GM21526 (cell line): ENCODE measurements around the gene PPAN.

Experiments
- ATAC-seq: cut with Tn5 transposase; IDR thresholded peaks from one replicate; pipeline ENCODE4 v1.9.1; 2021; ENCODE audit warnings: moderate library complexity; ENCODE audit not compliant: unreplicated experiment, low FRiP score

Gene PPAN

GRCh38 chr19:10112895-10113591 lies 6.9 kb downstream of the PPAN start:
- ATAC-seq, result no peak

- ATAC-seq, result no peak
Observed at GRCh38 chr19:10113592-10113963, 7.4 kb downstream of the PPAN start.

- ATAC-seq, result no peak
Observed at GRCh38 chr19:10113964-10114650, 7.9 kb downstream of the PPAN start.

DNA sequence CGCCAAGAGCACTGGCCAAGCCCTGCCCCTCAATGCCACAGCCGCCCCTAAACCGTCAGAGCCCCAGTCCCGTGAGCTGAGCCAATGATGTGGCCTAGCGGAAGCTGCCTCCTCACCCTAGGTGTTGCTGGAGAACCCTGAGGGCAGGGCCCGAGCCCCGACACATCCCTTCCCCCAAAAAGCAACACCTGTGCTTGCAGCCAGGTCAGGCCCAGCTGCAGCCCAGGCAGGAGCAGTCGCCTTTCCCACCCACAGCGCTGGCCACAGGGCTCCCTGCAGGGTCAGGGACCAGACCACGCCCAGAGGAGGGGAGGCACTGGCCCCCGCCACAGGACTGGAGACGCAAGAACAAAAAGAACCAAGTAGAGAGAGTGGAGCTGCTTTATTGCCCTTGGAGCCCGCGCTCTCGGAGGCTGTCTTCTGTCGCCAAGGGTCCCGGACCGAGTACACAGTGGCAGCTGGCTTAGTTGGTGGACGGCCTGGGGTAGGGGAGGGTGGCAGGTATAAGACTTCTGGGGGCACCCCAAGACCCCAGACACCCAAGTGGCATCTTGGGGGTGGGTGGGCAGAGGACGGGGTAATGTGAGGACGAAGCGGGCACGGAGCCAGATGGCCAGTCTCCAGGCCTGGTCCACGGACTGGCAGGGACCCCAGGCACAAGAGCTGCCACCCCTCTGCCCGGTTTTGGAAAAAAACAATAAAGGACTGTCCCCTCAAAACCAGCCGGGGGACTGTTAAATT lies 8.7 kb downstream of the PPAN start:
- ATAC-seq, result no peak

DNA sequence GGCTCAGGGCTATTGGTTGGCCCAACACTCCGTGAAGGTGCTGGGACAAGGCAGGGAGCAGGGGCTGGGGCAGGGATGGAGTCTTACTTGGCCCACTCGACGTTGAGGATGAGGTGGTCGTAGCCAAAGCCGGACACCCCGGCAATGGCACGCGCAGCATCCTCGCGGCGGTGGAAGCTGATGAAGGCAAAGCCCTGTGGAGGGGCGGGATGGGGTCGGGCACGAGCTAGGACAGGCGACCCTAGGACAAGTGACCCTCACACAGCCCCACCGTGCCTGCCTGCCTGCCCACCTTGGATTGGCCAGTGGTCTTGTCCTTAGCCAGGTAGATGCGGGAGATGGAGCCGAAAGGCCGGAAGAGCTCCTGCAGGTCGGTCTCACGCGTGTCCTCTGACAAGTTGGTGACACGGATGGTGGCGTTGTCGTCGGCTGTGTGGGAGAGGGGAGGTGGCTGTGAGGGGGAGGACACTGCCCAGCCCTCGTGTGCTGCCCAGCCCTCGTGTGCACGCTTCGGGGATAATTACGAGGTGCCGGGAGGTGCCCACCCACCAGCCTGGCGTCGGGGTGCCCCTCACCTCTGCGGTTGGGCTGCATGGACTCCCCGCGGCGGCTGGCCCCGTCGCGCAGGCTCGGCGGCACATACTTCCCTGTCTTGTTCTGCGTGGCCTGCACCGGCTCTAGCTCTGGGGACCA lies 9.4 kb downstream of the PPAN start:
- no peak for ATAC-seq

- ATAC-seq, result no peak
Observed at GRCh38 chr19:10116085-10116865, 10.1 kb downstream of the PPAN start.

DNA sequence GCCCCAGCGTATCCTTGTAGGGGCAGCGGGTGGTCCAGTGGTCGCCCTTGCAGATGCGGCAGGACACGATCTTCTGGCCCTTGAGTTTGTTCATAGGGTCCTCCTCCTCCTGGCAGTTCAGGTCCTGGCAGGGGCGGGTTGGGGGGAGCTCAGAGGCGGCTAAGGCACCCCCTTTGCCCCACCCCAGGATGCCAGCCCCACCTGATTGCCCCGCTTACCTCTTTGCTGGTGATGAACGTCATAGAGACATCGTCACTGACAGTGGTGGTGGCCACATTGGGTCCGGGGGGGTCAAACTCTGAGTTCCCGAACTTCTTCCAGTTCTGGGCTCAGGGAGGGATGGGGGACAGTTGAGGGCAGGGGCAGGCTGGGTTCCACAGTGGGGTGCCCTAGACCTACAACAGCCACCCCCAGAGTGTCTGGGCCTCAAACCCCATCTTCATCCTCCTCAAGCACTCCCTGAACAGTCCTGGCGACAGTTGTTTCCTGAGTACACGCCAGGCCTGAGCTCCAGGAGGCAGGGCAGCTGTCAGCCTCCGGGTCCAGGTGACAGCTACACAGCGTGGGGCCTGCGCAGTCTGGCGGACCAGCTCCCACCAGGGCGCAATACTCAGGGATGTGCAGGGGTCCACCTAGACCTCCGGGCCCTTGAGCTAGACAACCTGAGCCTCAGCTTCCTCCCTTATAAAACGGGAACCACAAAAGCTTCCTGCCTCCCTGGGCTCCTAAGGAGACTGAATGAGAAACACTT lies 10.9 kb downstream of the PPAN start:
- ATAC-seq, result no peak

GRCh38 chr19:10118960-10119359 lies 12.8 kb downstream of the PPAN start:
- ATAC-seq, result no peak

DNA sequence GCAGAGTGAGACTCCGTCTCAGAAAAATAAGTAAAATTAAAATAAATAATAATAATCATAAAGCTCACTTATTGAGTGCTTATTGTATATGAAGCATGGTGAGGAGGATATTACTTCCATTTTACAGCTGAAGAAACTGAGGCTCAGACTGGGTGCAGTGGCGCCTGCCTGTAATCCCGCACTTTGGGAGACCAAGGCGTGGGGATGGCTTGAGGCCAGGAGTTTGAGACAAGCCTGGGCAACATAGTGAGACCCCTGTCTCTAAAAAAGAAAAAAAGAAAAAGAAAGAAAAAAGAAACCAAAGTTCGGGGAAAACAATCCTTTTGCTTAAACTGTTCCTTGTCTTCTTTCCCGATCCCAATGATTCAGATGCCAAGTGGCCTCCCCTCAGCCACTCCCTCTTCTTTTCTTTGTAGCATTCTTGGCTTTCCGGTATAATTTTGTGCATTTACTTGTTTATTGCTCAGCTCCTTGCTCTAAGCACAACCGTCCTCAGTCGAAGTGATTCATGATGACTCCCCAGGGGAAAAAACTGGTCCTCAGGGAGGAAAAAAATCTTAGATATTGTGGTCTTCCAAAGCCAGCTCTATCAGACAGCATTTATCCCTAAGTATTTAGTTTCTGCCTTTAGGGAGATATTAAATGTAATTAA lies 14.5 kb downstream of the PPAN start:
- no peak for ATAC-seq

- no peak for ATAC-seq
Observed at GRCh38 chr19:10122045-10122444, 15.9 kb downstream of the PPAN start.

- ATAC-seq, result no peak
Observed at GRCh38 chr19:10124429-10124828, 18.3 kb downstream of the PPAN start.

DNA sequence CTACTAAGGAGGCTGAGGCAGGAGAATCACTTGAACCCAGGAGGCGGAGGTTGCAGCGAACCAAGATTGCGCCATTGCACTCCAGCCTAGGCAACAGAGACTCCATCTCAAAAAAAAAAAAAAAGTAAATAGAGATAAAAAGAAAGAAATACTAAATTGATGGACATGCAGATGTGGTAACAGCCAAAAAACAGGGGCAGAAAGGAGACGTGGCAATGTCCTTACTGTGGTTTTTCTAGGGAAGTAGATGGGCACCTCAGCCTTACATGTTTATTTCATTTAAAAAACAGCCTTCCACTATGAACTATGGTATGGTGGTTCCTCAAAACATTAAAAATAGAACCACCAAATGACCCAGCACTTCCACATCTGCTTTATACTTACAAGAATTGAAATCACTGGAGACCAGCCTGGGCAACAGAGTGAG lies 20.1 kb downstream of the PPAN start:
- ATAC-seq, result no peak

DNA sequence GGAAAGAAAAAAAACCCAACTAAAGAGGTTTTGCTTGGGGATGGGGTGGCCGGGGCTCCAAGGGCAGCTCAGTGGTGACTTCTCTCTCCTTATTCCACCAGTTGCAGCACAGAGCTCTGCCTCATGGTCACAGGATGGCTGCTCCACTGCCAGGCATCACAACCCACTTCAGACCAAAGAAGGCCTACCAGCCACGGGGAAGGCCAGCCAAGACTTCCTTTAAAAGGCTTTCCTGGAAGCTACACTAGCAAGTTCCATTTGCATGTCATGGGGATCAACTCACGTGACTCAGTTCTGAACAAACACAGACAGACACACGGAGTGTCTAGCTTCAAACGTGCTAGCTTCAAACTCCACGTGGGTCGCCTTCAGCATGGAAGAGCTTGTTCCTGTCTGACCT lies 26.7 kb downstream of the PPAN start:
- no peak for ATAC-seq

GRCh38 chr19:10133596-10133995 lies 27.4 kb downstream of the PPAN start:
- no peak for ATAC-seq

- no peak for ATAC-seq
Observed at GRCh38 chr19:10134040-10134439, 27.9 kb downstream of the PPAN start.

GRCh38 chr19:10135551-10136334 lies 29.6 kb downstream of the PPAN start:
- no peak for ATAC-seq

- no peak for ATAC-seq
Observed at GRCh38 chr19:10136936-10137335, 30.8 kb downstream of the PPAN start.
